Fibroblast of the aortic adventitia (primary cell): ENCODE results near the gene APBB1IP. TPM values are rescaled to one million over a fixed set of nuclear protein-coding genes. Genes with fewer than 3 reads are reported as not detected.
"Not testable (repeated sequence)": the region's sequence is repeated elsewhere in the genome, so short reads cannot be mapped to it uniquely, and the experiment has no call there.

Experiments
- DNase-seq: peaks from one replicate; pipeline ENCODE4 v3.0.0-alpha.2; 2010; ENCODE audit warnings: low read depth
- H3K4me3 ChIP-seq: 2 replicates; pipeline ENCODE4 v1.5.1; 2011; ENCODE audit warnings: low read depth, mild to moderate bottlenecking, control low read depth, low read length, moderate library complexity
- CTCF ChIP-seq: IDR thresholded peaks from 2 replicates; pipeline ENCODE4 v1.5.1; 2011; ENCODE audit warnings: mild to moderate bottlenecking, low read length, control low read depth, inconsistent platforms; ENCODE audit not compliant: insufficient read depth
- small RNA-seq: library from RNA; depleted of rRNA; stranded (forward); fragments of <200 nt; gene quantifications from one replicate; pipeline ENCODE3, GENCODE V24; 2012
- total RNA-seq: library from RNA; depleted of rRNA; stranded (reverse); fragments of >200 nt; gene quantifications from 2 replicates; pipeline ENCODE4 v1.2.3, GENCODE V29; 2012; ENCODE audit warnings: low replicate concordance

The APBB1IP gene
- total RNA-seq, 1 donor: 2.9 TPM

GRCh38 chr10:26593896-26594295, 155.8 kb downstream of the APBB1IP start:
- no peak overlapping the region for H3K4me3 ChIP-seq
- DNase-seq: no peak
- no peak for TF ChIP-seq CTCF

GRCh38 chr10:26603283-26603682, 165.1 kb downstream of the APBB1IP start:
- peak; percentile 43 for DNase-seq
- H3K4me3 ChIP-seq: not testable (repeated sequence)

- not testable (repeated sequence) for DNase-seq
Measured at GRCh38 chr10:26604320-26605093, 166.4 kb downstream of the APBB1IP start.

GRCh38 chr10:26606389-26606877, 168.3 kb downstream of the APBB1IP start:
- peak; percentile 31 for TF ChIP-seq CTCF
- peak; percentile 2 for DNase-seq
- not testable (repeated sequence) for H3K4me3 ChIP-seq

More at GRCh38 chr10:26604320-26605093, 166.4 kb downstream of the APBB1IP start:
- not testable (repeated sequence) for H3K4me3 ChIP-seq

GRCh38 chr10:26612151-26612915, 174.2 kb downstream of the APBB1IP start:
- DNase-seq: no peak
- no peak overlapping the region for H3K4me3 ChIP-seq

More at GRCh38 chr10:26612151-26612915, 174.2 kb downstream of the APBB1IP start:
- TF ChIP-seq CTCF: no peak

Small RNAs within 50 kb of the gene (small RNA-seq; reads per million reads assigned to genes)
- gene RNA5SP307: not detected

Other genes starting within 250 kb of the APBB1IP start
- not detected in 2 replicates for gene GAD2, start 221.6 kb upstream of the APBB1IP start, total RNA-seq